Tibial artery (tissue), 4 donors: ENCODE data around the gene ZRANB3.

ENCODE experiments used
- DNase-seq, 2 donors: peaks; one replicate each; pipeline ENCODE4 v3.0.0-alpha.2; 2019
- H3K27ac ChIP-seq, 2 donors: fragments of 200-600 bp; sonication (generic) in 1 of 2; 1 replicate in 1 of 2; 2 replicates in 1 of 2; pipeline ENCODE4 v1.5.1; 2018 to 2019; ENCODE audit warnings: mild to moderate bottlenecking in 1 of 2
- H3K27me3 ChIP-seq, 2 donors: fragments of 200-600 bp; sonication (generic) in 1 of 2; one replicate each; pipeline versions ENCODE4 v1.5.1 to v1.6.0; 2016 to 2019
- H3K36me3 ChIP-seq, 3 donors: fragments of 200-600 bp; sonication (generic) in 2 of 3; one replicate each; pipeline ENCODE4 v1.5.1; 2016 to 2019; ENCODE audit warnings: mild to moderate bottlenecking in 2 of 3
- H3K4me1 ChIP-seq, 4 donors: fragments of 200-600 bp; sonication (generic) in 2 of 4; 1 replicate in 3 of 4; 2 replicates in 1 of 4; pipeline ENCODE4 v1.5.1; 2016 to 2019
- H3K4me3 ChIP-seq, 2 donors: fragments of 200-600 bp; sonication (generic) in 1 of 2; 1 replicate in 1 of 2; 2 replicates in 1 of 2; pipeline ENCODE4 v1.5.1; 2018 to 2019; ENCODE audit warnings: mild to moderate bottlenecking in 2 of 2
- H3K9me3 ChIP-seq, 3 donors: fragments of 200-600 bp; sonication (generic) in 1 of 3; one replicate each; pipeline ENCODE4 v1.5.1; 2016 to 2019
- CTCF ChIP-seq, 2 experiments: fragments of 200-600 bp in 1 of 2; fragments of 450-650 bp in 1 of 2; IDR thresholded peaks; one replicate each; pipeline ENCODE4 v1.5.1; 2017 to 2019; ENCODE audit warnings: antibody characterized with exemption in 2 of 2, mild to moderate bottlenecking in 1 of 2, moderate library complexity in 1 of 2
- intact Hi-C: fragments of 100-400 bp; cut with DNase I; formaldehyde crosslinking; loops from one replicate; pipeline ENCODE4 v1.15.0; 2023; ENCODE audit warnings: low total_unique reads

Gene ZRANB3

GRCh38 chr2:135175177-135175576, 355.8 kb downstream of the ZRANB3 start:
- intact Hi-C loops = no loop called here
- no peak overlapping the region for H3K27ac ChIP-seq
- TF ChIP-seq CTCF (IDR thresholded peaks at IDR 0.05) = no peak
- no peaks in the 10 kb centered on the region for H3K4me1 ChIP-seq
- no peak for DNase-seq
- no peaks in the 10 kb centered on the region for H3K27me3 ChIP-seq
- H3K36me3 ChIP-seq = peaks cover 42 to 47% (median 45%) of the 10 kb centered on the region in 3 donors
- peaks cover 0 to 7% (median 0%) of the 10 kb centered on the region in 3 donors for H3K9me3 ChIP-seq
- H3K4me3 ChIP-seq = no peak overlapping the region

GRCh38 chr2:135174810-135175093, 356.3 kb downstream of the ZRANB3 start:
- Histone ChIP-seq H3K4me3 (no peak overlapping the region), H3K27ac (no peak overlapping the region), H3K4me1 (no peaks in the 10 kb centered on the region), H3K9me3 (peaks cover 0 to 7% (median 0%) of the 10 kb centered on the region in 3 donors), H3K27me3 (no peaks in the 10 kb centered on the region), H3K36me3 (peaks cover 44 to 52% (median 49%) of the 10 kb centered on the region in 3 donors)
- no peak for TF ChIP-seq CTCF (IDR thresholded peaks at IDR 0.05)
- intact Hi-C loops = no loop called here
- no peak for DNase-seq

- Histone ChIP-seq H3K4me3 (no peak overlapping the region), H3K36me3 (peaks cover 48 to 57% (median 55%) of the 10 kb centered on the region in 3 donors), H3K27me3 (no peaks in the 10 kb centered on the region), H3K9me3 (peaks cover 0 to 7% (median 0%) of the 10 kb centered on the region in 3 donors), H3K27ac (no peak overlapping the region), H3K4me1 (no peaks in the 10 kb centered on the region)
- intact Hi-C loops = no loop called here
- DNase-seq = no peak
- TF ChIP-seq CTCF (IDR thresholded peaks at IDR 0.05) = no peak
Observed at GRCh38 chr2:135174049-135174809, 356.8 kb downstream of the ZRANB3 start.

GRCh38 chr2:135169900-135170753, 360.9 kb downstream of the ZRANB3 start:
- intact Hi-C loops = no loop called here
- H3K4me3 ChIP-seq = no peak overlapping the region
- no peaks in the 10 kb centered on the region for H3K27me3 ChIP-seq
- DNase-seq = no peak
- TF ChIP-seq CTCF (IDR thresholded peaks at IDR 0.05) = no peak
- no peaks in the 10 kb centered on the region for H3K9me3 ChIP-seq
- no peaks in the 10 kb centered on the region for H3K4me1 ChIP-seq
- H3K27ac ChIP-seq = no peak overlapping the region
- peaks cover 61 to 68% (median 68%) of the 10 kb centered on the region in 3 donors for H3K36me3 ChIP-seq

- DNase-seq = no peak
- H3K4me3 ChIP-seq = no peak overlapping the region
- peaks cover 76 to 81% (median 80%) of the 10 kb centered on the region in 3 donors for H3K36me3 ChIP-seq
- no peak overlapping the region for H3K27ac ChIP-seq
- TF ChIP-seq CTCF (IDR thresholded peaks at IDR 0.05) = no peak
- no peaks in the 10 kb centered on the region for H3K4me1 ChIP-seq
- no peaks in the 10 kb centered on the region for H3K9me3 ChIP-seq
- no peaks in the 10 kb centered on the region for H3K27me3 ChIP-seq
- intact Hi-C loops = no loop called here
Observed at GRCh38 chr2:135168204-135168856, 362.7 kb downstream of the ZRANB3 start.
